ENCODE measurements around the gene GTF2A1. TPM values are rescaled to one million over a fixed set of nuclear protein-coding genes. Genes with fewer than 3 reads are reported as not detected.
A peak's percentile ranks its signal among the peaks of the same experiment; 100 is the strongest.

GTF2A1 gene
- total and polyA plus RNA-seq, 4 donors: 2.9 to 22.1 (median 9.7) TPM

GRCh38 chr14:81164167-81164774 is 56.5 kb downstream of the GTF2A1 start:
- Histone ChIP-seq H3K36me3 (ENCODE audit: control insufficient read depth in 4 of 4, insufficient read depth in 3 of 4, low read depth in 1 of 4, low read length in 3 of 4) (no peaks in the 10 kb centered on the region), H3K27me3 (ENCODE audit: control insufficient read depth in 4 of 4, insufficient read depth in 4 of 4, low read length in 3 of 4) (no peaks in the 10 kb centered on the region), H3K9me3 (ENCODE audit: control insufficient read depth in 4 of 4, low read length in 3 of 4) (no peaks in the 10 kb centered on the region), H3K9ac (ENCODE audit: low read depth in 1 of 2, low read length in 2 of 2) (no peak overlapping the region), H3K4me3 (ENCODE audit: low read depth in 1 of 3, low read length in 3 of 3) (peak overlapping the region; percentile 31 to 76 (median 54)), H3K4me1 (ENCODE audit: control insufficient read depth in 4 of 4, insufficient read depth in 4 of 4, low read length in 3 of 4) (peaks cover 0 to 28% (median 12%) of the 10 kb centered on the region in 4 donors), H3K27ac (ENCODE audit: low read depth in 1 of 2, low read length in 2 of 2) (peak overlapping the region; percentile 84 to 88)
- TF ChIP-seq ZBTB33 (IDR thresholded peaks at IDR 0.05) (no peak), GABPA (IDR thresholded peaks at IDR 0.05 in 1 of 2, conservative IDR thresholded peaks at IDR 0.05 in 1 of 2) (no peak), NR2F2 (IDR thresholded peaks at IDR 0.05) (no peak), HNF4A (conservative IDR thresholded peaks at IDR 0.05) (peak; percentile 9 to 25), FOXA2 (IDR thresholded peaks at IDR 0.05) (no peak), YY1 (IDR thresholded peaks at IDR 0.05) (peak; percentile 78), RAD21 (IDR thresholded peaks at IDR 0.05) (peak; percentile 85 to 88), HNF4G (IDR thresholded peaks at IDR 0.05) (no peak), MAX (IDR thresholded peaks at IDR 0.05) (no peak), JUND (IDR thresholded peaks at IDR 0.05) (peak in 1 of 2 donors; percentile 68), RXRA (IDR thresholded peaks at IDR 0.05) (no peak)
- TF ChIP-seq, protein P1, sequence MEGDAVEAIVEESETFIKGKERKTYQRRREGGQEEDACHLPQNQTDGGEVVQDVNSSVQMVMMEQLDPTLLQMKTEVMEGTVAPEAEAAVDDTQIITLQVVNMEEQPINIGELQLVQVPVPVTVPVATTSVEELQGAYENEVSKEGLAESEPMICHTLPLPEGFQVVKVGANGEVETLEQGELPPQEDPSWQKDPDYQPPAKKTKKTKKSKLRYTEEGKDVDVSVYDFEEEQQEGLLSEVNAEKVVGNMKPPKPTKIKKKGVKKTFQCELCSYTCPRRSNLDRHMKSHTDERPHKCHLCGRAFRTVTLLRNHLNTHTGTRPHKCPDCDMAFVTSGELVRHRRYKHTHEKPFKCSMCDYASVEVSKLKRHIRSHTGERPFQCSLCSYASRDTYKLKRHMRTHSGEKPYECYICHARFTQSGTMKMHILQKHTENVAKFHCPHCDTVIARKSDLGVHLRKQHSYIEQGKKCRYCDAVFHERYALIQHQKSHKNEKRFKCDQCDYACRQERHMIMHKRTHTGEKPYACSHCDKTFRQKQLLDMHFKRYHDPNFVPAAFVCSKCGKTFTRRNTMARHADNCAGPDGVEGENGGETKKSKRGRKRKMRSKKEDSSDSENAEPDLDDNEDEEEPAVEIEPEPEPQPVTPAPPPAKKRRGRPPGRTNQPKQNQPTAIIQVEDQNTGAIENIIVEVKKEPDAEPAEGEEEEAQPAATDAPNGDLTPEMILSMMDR (IDR thresholded peaks at IDR 0.05; ENCODE audit: low read depth, low read length, missing input control): peak; percentile 66
- TF ChIP-seq, protein P2, sequence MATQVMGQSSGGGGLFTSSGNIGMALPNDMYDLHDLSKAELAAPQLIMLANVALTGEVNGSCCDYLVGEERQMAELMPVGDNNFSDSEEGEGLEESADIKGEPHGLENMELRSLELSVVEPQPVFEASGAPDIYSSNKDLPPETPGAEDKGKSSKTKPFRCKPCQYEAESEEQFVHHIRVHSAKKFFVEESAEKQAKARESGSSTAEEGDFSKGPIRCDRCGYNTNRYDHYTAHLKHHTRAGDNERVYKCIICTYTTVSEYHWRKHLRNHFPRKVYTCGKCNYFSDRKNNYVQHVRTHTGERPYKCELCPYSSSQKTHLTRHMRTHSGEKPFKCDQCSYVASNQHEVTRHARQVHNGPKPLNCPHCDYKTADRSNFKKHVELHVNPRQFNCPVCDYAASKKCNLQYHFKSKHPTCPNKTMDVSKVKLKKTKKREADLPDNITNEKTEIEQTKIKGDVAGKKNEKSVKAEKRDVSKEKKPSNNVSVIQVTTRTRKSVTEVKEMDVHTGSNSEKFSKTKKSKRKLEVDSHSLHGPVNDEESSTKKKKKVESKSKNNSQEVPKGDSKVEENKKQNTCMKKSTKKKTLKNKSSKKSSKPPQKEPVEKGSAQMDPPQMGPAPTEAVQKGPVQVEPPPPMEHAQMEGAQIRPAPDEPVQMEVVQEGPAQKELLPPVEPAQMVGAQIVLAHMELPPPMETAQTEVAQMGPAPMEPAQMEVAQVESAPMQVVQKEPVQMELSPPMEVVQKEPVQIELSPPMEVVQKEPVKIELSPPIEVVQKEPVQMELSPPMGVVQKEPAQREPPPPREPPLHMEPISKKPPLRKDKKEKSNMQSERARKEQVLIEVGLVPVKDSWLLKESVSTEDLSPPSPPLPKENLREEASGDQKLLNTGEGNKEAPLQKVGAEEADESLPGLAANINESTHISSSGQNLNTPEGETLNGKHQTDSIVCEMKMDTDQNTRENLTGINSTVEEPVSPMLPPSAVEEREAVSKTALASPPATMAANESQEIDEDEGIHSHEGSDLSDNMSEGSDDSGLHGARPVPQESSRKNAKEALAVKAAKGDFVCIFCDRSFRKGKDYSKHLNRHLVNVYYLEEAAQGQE (IDR thresholded peaks at IDR 0.05): no peak
- WGBS: 28% methylated on average over 1 of the region's 1 CpG
- no peak for DNase-seq (ENCODE audit: low spot score)

GRCh38 chr14:81162941-81163340 is 57.8 kb downstream of the GTF2A1 start:
- H3K27ac ChIP-seq (ENCODE audit: low read depth in 1 of 2, low read length in 2 of 2): peak overlapping the region in 1 of 2 donors; percentile 5
- 84% methylated on average over 3 of the region's 3 CpGs for WGBS
- DNase-seq (ENCODE audit: low spot score): no peak
- no peaks in the 10 kb centered on the region for H3K9me3 ChIP-seq (ENCODE audit: control insufficient read depth in 4 of 4, low read length in 3 of 4)
- H3K36me3 ChIP-seq (ENCODE audit: control insufficient read depth in 4 of 4, insufficient read depth in 3 of 4, low read depth in 1 of 4, low read length in 3 of 4): peaks cover 0 to 1% (median 0%) of the 10 kb centered on the region in 4 donors
- H3K4me3 ChIP-seq (ENCODE audit: low read depth in 1 of 3, low read length in 3 of 3): no peak overlapping the region
- peaks cover 0 to 26% (median 12%) of the 10 kb centered on the region in 4 donors for H3K4me1 ChIP-seq (ENCODE audit: control insufficient read depth in 4 of 4, insufficient read depth in 4 of 4, low read length in 3 of 4)
- no peaks in the 10 kb centered on the region for H3K27me3 ChIP-seq (ENCODE audit: control insufficient read depth in 4 of 4, insufficient read depth in 4 of 4, low read length in 3 of 4)
- H3K9ac ChIP-seq (ENCODE audit: low read depth in 1 of 2, low read length in 2 of 2): no peak overlapping the region
- TF ChIP-seq SP1 (IDR thresholded peaks at IDR 0.05): no peak
- TF ChIP-seq HNF4A (conservative IDR thresholded peaks at IDR 0.05): no peak
- TF ChIP-seq TAF1 (conservative IDR thresholded peaks at IDR 0.05): no peak
- TF ChIP-seq, protein P2 (IDR thresholded peaks at IDR 0.05): no peak
- no peak for TF ChIP-seq HNF4G (IDR thresholded peaks at IDR 0.05)
- no peak for TF ChIP-seq EGR1 (IDR thresholded peaks at IDR 0.05; ENCODE audit: low read depth in 2 of 2)
- TF ChIP-seq ZBTB33 (IDR thresholded peaks at IDR 0.05): no peak
- TF ChIP-seq, protein P3, sequence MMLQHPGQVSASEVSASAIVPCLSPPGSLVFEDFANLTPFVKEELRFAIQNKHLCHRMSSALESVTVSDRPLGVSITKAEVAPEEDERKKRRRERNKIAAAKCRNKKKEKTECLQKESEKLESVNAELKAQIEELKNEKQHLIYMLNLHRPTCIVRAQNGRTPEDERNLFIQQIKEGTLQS (IDR thresholded peaks at IDR 0.05): no peak
- no peak for TF ChIP-seq JUND (IDR thresholded peaks at IDR 0.05)
- TF ChIP-seq MAX (IDR thresholded peaks at IDR 0.05): no peak
- TF ChIP-seq GABPA (IDR thresholded peaks at IDR 0.05 in 1 of 2, conservative IDR thresholded peaks at IDR 0.05 in 1 of 2): no peak
